H1 (cell line): Measurements from ENCODE around the gene SIK3.
"Not testable (repeated sequence)": the region's sequence is repeated elsewhere in the genome, so short reads cannot be mapped to it uniquely, and the experiment has no call there.

Experiments
- CBX5 ChIP-seq: fragments of 300-800, 300-1000 bp; sonication (generic); IDR thresholded peaks from 2 replicates; pipeline ENCODE4 v1.7.1; 2016; ENCODE audit warnings: antibody characterized with exemption, low read length, low read depth
- CEBPB ChIP-seq: IDR thresholded peaks from 2 replicates; pipeline ENCODE4 v1.6.1; 2012; ENCODE audit warnings: low read depth, low read length
- CTBP2 ChIP-seq: IDR thresholded peaks from 2 replicates; pipeline ENCODE4 v1.7.0; 2011; ENCODE audit warnings: borderline replicate concordance, mild to moderate bottlenecking, moderate library complexity, mixed read lengths, low read length; ENCODE audit not compliant: insufficient read depth, insufficient read length
- CTCF ChIP-seq, 3 experiments: IDR thresholded peaks; 1 replicate in 2 of 3; 2 replicates in 1 of 3; pipeline versions ENCODE4 v1.5.1 to v1.6.1; 2011; ENCODE audit warnings: low read length in 3 of 3, mild to moderate bottlenecking in 3 of 3, inconsistent platforms in 2 of 3, low read depth in 1 of 3, moderate library complexity in 1 of 3; ENCODE audit not compliant: insufficient read depth in 1 of 3; ENCODE audit errors: control extremely low read depth in 1 of 3
- E2F6 ChIP-seq: IDR thresholded peaks from 2 replicates; pipeline ENCODE4 v1.6.1; 2012; ENCODE audit warnings: inconsistent platforms
- EGR1 ChIP-seq: IDR thresholded peaks from 2 replicates; pipeline ENCODE4 v1.6.1; 2011; ENCODE audit warnings: low read depth, low read length, borderline replicate concordance
- EP300 ChIP-seq, 2 experiments: IDR thresholded peaks; 1 replicate in 1 of 2; 2 replicates in 1 of 2; pipeline ENCODE4 v1.6.1; 2011 to 2012; ENCODE audit warnings: low read depth in 2 of 2, low read length in 2 of 2, mild to moderate bottlenecking in 2 of 2, borderline replicate concordance in 1 of 2, inconsistent platforms in 1 of 2, moderate library complexity in 1 of 2
- KDM1A ChIP-seq: fragments of 200-600, 300-600 bp; sonication (generic); IDR thresholded peaks from 2 replicates; pipeline ENCODE4 v1.7.1; 2016; ENCODE audit warnings: mild to moderate bottlenecking, low read length, borderline replicate concordance
- NRF1 ChIP-seq: IDR thresholded peaks from 2 replicates; pipeline ENCODE4 v1.6.1; 2011; ENCODE audit warnings: mild to moderate bottlenecking, low read depth, low read length, improper control_type of control experiment
- POLR2A ChIP-seq, 2 experiments: IDR thresholded peaks; 1 replicate in 1 of 2; 2 replicates in 1 of 2; pipeline ENCODE4 v1.6.1; 2011; ENCODE audit warnings: low read depth in 2 of 2, low read length in 2 of 2, mild to moderate bottlenecking in 2 of 2; ENCODE audit errors: control extremely low read depth in 1 of 2
- SIN3A ChIP-seq, 2 experiments: IDR thresholded peaks in 1 of 2; conservative IDR thresholded peaks in 1 of 2; 2 replicates each; pipeline ENCODE4 v1.6.1; 2011 to 2012; ENCODE audit warnings: low read length in 2 of 2, improper control_type of control experiment in 1 of 2, low read depth in 1 of 2, mild to moderate bottlenecking in 1 of 2
- TBP ChIP-seq: IDR thresholded peaks from 2 replicates; pipeline ENCODE4 v1.6.1; 2011; ENCODE audit warnings: low read depth, low read length, improper control_type of control experiment

- not testable (repeated sequence) for TF ChIP-seq POLR2A (IDR thresholded peaks at IDR 0.05; ENCODE audit: control extremely low read depth in 1 of 2, low read depth in 2 of 2, low read length in 2 of 2); CEBPB; KDM1A; EP300 (IDR thresholded peaks at IDR 0.05; ENCODE audit: borderline replicate concordance in 1 of 2, low read depth in 2 of 2, low read length in 2 of 2); CBX5; CTCF (IDR thresholded peaks at IDR 0.05; ENCODE audit: control extremely low read depth in 1 of 3, insufficient read depth in 1 of 3, low read depth in 1 of 3, low read length in 3 of 3); E2F6; SIN3A (conservative IDR thresholded peaks at IDR 0.05 in 1 of 2, IDR thresholded peaks at IDR 0.05 in 1 of 2; ENCODE audit: low read depth in 1 of 2, low read length in 2 of 2); CTBP2; EGR1; TBP; NRF1
Measured at GRCh38 chr11:117137223-117138086, 39.2 kb upstream of the SIK3 start.
